K562 (cell line): ENCODE results near the gene CCL4.

ENCODE experiments used
- ATF3 ChIP-seq, 2 experiments: fragments of 450-650 bp in 1 of 2; sonication (generic) in 1 of 2; formaldehyde crosslinking in 1 of 2; IDR thresholded peaks in 1 of 2; conservative IDR thresholded peaks in 1 of 2; 2 replicates each; pipeline versions ENCODE4 v1.6.1 to v1.8.1; 2016 to 2023; ENCODE audit warnings: mild to moderate bottlenecking in 2 of 2, moderate library complexity in 2 of 2, inconsistent platforms in 1 of 2, missing genetic modification reagents in 1 of 2
- ATF4 ChIP-seq: fragments of 450-650 bp; formaldehyde crosslinking; IDR thresholded peaks from 2 replicates; pipeline ENCODE4 v1.4.0; 2022; ENCODE audit warnings: mild to moderate bottlenecking, moderate library complexity
- CHD1 ChIP-seq: fragments of 200-600 bp; sonication (generic); IDR thresholded peaks from one replicate; pipeline ENCODE4 v1.6.1; 2012; ENCODE audit warnings: mild to moderate bottlenecking, moderate library complexity, low read length, inconsistent platforms
- EGR1 ChIP-seq: fragments of 450-650 bp; conservative IDR thresholded peaks from 2 replicates; pipeline ENCODE4 v1.6.1; 2017; ENCODE audit warnings: mild to moderate bottlenecking
- EZH2 ChIP-seq: IDR thresholded peaks from 2 replicates; pipeline ENCODE4 v1.6.1; 2012; ENCODE audit warnings: low read depth, mild to moderate bottlenecking, inconsistent platforms, low read length, borderline replicate concordance
- MLLT1 ChIP-seq, 2 experiments: fragments of 450-650 bp; IDR thresholded peaks; 2 replicates each; pipeline ENCODE4 v1.6.1; 2016
- MTA3 ChIP-seq: fragments of 450-650 bp; formaldehyde crosslinking; IDR thresholded peaks from 2 replicates; pipeline ENCODE4 v1.6.1; 2017; ENCODE audit warnings: mild to moderate bottlenecking, borderline replicate concordance
- PHB2 ChIP-seq: fragments of 450-650 bp; IDR thresholded peaks from 2 replicates; pipeline ENCODE4 v1.6.1; 2017; ENCODE audit warnings: low read depth
- RCOR1 ChIP-seq, 2 experiments: IDR thresholded peaks; 2 replicates each; pipeline ENCODE4 v1.6.1; 2012; ENCODE audit warnings: low read depth in 2 of 2, low read length in 2 of 2, borderline replicate concordance in 1 of 2, improper control_type of control experiment in 1 of 2
- REST ChIP-seq, 2 experiments: fragments of 450-650 bp; formaldehyde crosslinking in 1 of 2; IDR thresholded peaks; 2 replicates each; pipeline versions ENCODE4 v1.4.0 to v1.6.1; 2014 to 2020; ENCODE audit warnings: mild to moderate bottlenecking in 2 of 2, borderline replicate concordance in 1 of 2, low read depth in 1 of 2
- TCF7L2 ChIP-seq: fragments of 150-350 bp; IDR thresholded peaks from 2 replicates; pipeline ENCODE4 v1.6.1; 2016; ENCODE audit warnings: low read depth, mild to moderate bottlenecking, low read length, moderate library complexity

GRCh38 chr17:36074365-36074764 lies 29.3 kb upstream of the CCL4 start:
- TF ChIP-seq CHD1 (no peak), ATF4 (CRISPR knock-in tag) (no peak), MTA3 (no peak), EGR1 (no peak), REST (IDR thresholded peaks at IDR 0.05; ENCODE audit: borderline replicate concordance) (no peak), REST (CRISPR knock-in tag; IDR thresholded peaks at IDR 0.05; ENCODE audit: low read depth) (no peak), EZH2 (no peak), ATF3 (IDR thresholded peaks at IDR 0.05) (no peak), ATF3 (CRISPR knock-in tag; conservative IDR thresholded peaks at IDR 0.05) (no peak), MLLT1 (IDR thresholded peaks at IDR 0.05) (no peak), RCOR1 (IDR thresholded peaks at IDR 0.05; ENCODE audit: borderline replicate concordance in 1 of 2, low read depth in 2 of 2, low read length in 2 of 2) (no peak), TCF7L2 (no peak), PHB2 (no peak)
